GM23338 (cell line): ENCODE measurements around the gene BBX. TPM values are rescaled to one million over a fixed set of nuclear protein-coding genes. Genes with fewer than 3 reads are reported as not detected.

Experiments
- ATAC-seq: fragments of 200-7000 bp; cut with Tn5 transposase; 3 replicates; pipeline ENCODE4 v1.9.1; 2020
- DNase-seq: peaks from one replicate; pipeline ENCODE4 v3.0.0-alpha.2; 2015; ENCODE audit warnings: low spot score
- H2AFZ ChIP-seq: fragments of 200-600 bp; sonication (generic); 2 replicates; pipeline ENCODE4 v1.8.0; 2016; ENCODE audit warnings: antibody characterized with exemption, mild to moderate bottlenecking, moderate library complexity
- H3F3A ChIP-seq: fragments of 200-600 bp; sonication (generic); replicated peaks from 2 replicates; pipeline ENCODE4 v1.8.0; 2017; ENCODE audit warnings: antibody characterized with exemption, mixed run types, low read depth
- H3K27ac ChIP-seq: fragments of 200-600 bp; sonication (generic); 2 replicates; pipeline ENCODE4 v1.6.1; 2016; ENCODE audit warnings: low read depth
- H3K27me3 ChIP-seq: fragments of 200-600 bp; sonication (generic); 2 replicates; pipeline ENCODE4 v1.8.0; 2016; ENCODE audit warnings: mild to moderate bottlenecking, mixed run types, moderate library complexity; ENCODE audit not compliant: insufficient read depth
- H3K36me3 ChIP-seq: fragments of 200-600 bp; sonication (generic); 2 replicates; pipeline ENCODE4 v1.8.0; 2016; ENCODE audit warnings: mild to moderate bottlenecking; ENCODE audit not compliant: insufficient read depth
- H3K4me1 ChIP-seq: fragments of 200-600 bp; sonication (generic); 2 replicates; pipeline ENCODE4 v1.8.0; 2016; ENCODE audit warnings: mild to moderate bottlenecking, moderate library complexity; ENCODE audit not compliant: insufficient read depth
- H3K4me2 ChIP-seq: fragments of 200-600 bp; sonication (generic); 2 replicates; pipeline ENCODE4 v1.7.1; 2017; ENCODE audit warnings: mixed run types
- H3K4me3 ChIP-seq: fragments of 200-600 bp; sonication (generic); 2 replicates; pipeline ENCODE4 v1.6.1; 2016; ENCODE audit warnings: mixed run types
- H3K79me2 ChIP-seq: fragments of 200-600 bp; sonication (generic); replicated peaks from 2 replicates; pipeline ENCODE4 v1.8.0; 2017; ENCODE audit warnings: mild to moderate bottlenecking; ENCODE audit not compliant: insufficient read depth
- H3K9me2 ChIP-seq: fragments of 200-600 bp; sonication (generic); 2 replicates; pipeline ENCODE4 v1.8.0; 2017; ENCODE audit not compliant: insufficient read depth
- H4K20me1 ChIP-seq: fragments of 200-600 bp; sonication (generic); replicated peaks from 2 replicates; pipeline ENCODE4 v1.8.0; 2017; ENCODE audit warnings: mild to moderate bottlenecking; ENCODE audit not compliant: insufficient read depth
- H3K27ac Mint-ChIP-seq: 2 replicates; pipeline ENCODE4 v1.8.0; 2020; ENCODE audit warnings: inconsistent platforms, mild to moderate bottlenecking, moderate library complexity, mixed read lengths
- H3K27me3 Mint-ChIP-seq: 3 replicates; pipeline ENCODE4 v1.8.0; 2022; ENCODE audit warnings: low read depth, mild to moderate bottlenecking, moderate library complexity, mixed read lengths, inconsistent platforms; ENCODE audit not compliant: insufficient read depth, poor library complexity
- H3K36me3 Mint-ChIP-seq: 3 replicates; pipeline ENCODE4 v1.8.0; 2021; ENCODE audit warnings: low read depth, mild to moderate bottlenecking, inconsistent platforms, moderate library complexity, mixed read lengths
- H3K4me1 Mint-ChIP-seq: 3 replicates; pipeline ENCODE4 v1.8.0; 2020; ENCODE audit warnings: mild to moderate bottlenecking, inconsistent platforms, mixed read lengths
- H3K4me3 Mint-ChIP-seq: 3 replicates; pipeline ENCODE4 v1.8.0; 2021; ENCODE audit warnings: moderate library complexity, mild to moderate bottlenecking, inconsistent platforms, mixed read lengths
- H3K9me3 Mint-ChIP-seq: 3 replicates; pipeline ENCODE4 v1.8.0; 2020; ENCODE audit warnings: moderate library complexity, mild to moderate bottlenecking, inconsistent platforms, mixed read lengths
- CREB1 ChIP-seq: fragments of 250-450 bp; sonication (Bioruptor Pico); IDR thresholded peaks from 2 replicates; pipeline ENCODE4 v1.5.0; 2020; ENCODE audit warnings: low read depth, mild to moderate bottlenecking, moderate library complexity
- EZH2 ChIP-seq: fragments of 200-600 bp; sonication (generic); IDR thresholded peaks from one replicate; pipeline ENCODE4 v1.8.0; 2017; ENCODE audit warnings: antibody characterized with exemption, mild to moderate bottlenecking, low read depth; ENCODE audit not compliant: unreplicated experiment
- EZH2phosphoT487 ChIP-seq: fragments of 200-600 bp; sonication (generic); IDR thresholded peaks from one replicate; pipeline ENCODE4 v1.8.1; 2018; ENCODE audit warnings: antibody characterized with exemption; ENCODE audit not compliant: unreplicated experiment
- JUNB ChIP-seq: IDR thresholded peaks from one replicate; pipeline ENCODE4 v1.6.1; 2016; ENCODE audit warnings: antibody characterized with exemption; ENCODE audit not compliant: unreplicated experiment
- NANOG ChIP-seq: IDR thresholded peaks from 2 replicates; pipeline ENCODE4 v1.6.1; 2016; ENCODE audit warnings: antibody characterized with exemption, borderline replicate concordance
- POLR2AphosphoS5 ChIP-seq: IDR thresholded peaks from 2 replicates; pipeline ENCODE4 v1.6.1; 2016; ENCODE audit warnings: antibody characterized with exemption, low read depth
- STAT1 ChIP-seq: IDR thresholded peaks from one replicate; pipeline ENCODE4 v1.6.1; 2016; ENCODE audit warnings: antibody characterized with exemption; ENCODE audit not compliant: unreplicated experiment
- ZNF114 ChIP-seq: fragments of 250-450 bp; sonication (Bioruptor Pico); IDR thresholded peaks from 2 replicates; pipeline ENCODE4 v1.5.0; 2020; ENCODE audit warnings: mild to moderate bottlenecking, moderate library complexity
- ZNF331 ChIP-seq: fragments of 250-450 bp; sonication (Bioruptor Pico); IDR thresholded peaks from 2 replicates; pipeline ENCODE4 v1.5.0; 2020; ENCODE audit warnings: low read depth, mild to moderate bottlenecking, moderate library complexity
- polyA plus RNA-seq: library from polyadenylated mRNA; unstranded; fragments of >200 nt; fragmentation: Nextera tagmentation; extraction: Ambion mirVana; gene quantifications from 2 replicates; pipeline ENCODE4 v1.2.1, GENCODE V29; 2016
- total RNA-seq: library from RNA; depleted of rRNA; stranded (reverse); fragments of >200 nt; shearing (Covaris generic); gene quantifications from 2 replicates; pipeline ENCODE4 v1.2.3, GENCODE V29; 2014
- TF ChIP-seq, protein P1 (sequence below), 2 experiments: fragments of 200-600 bp in 1 of 2; sonication (generic) in 1 of 2; conservative IDR thresholded peaks; 2 replicates each; pipeline versions ENCODE4 v1.5.1 to v1.6.1; 2016 to 2017; ENCODE audit warnings: antibody characterized with exemption in 2 of 2, low read depth in 2 of 2, mild to moderate bottlenecking in 2 of 2, moderate library complexity in 1 of 2
- TF ChIP-seq, protein P2 (sequence below): fragments of 250-450 bp; sonication (Bioruptor Pico); IDR thresholded peaks from 2 replicates; pipeline ENCODE4 v1.5.0; 2020; ENCODE audit warnings: mild to moderate bottlenecking, moderate library complexity
- TF ChIP-seq, protein P3 (sequence below): IDR thresholded peaks from one replicate; pipeline ENCODE4 v1.6.1; 2018; ENCODE audit warnings: antibody characterized with exemption; ENCODE audit not compliant: unreplicated experiment
- TF ChIP-seq, protein P4 (sequence below): IDR thresholded peaks from 2 replicates; pipeline ENCODE4 v1.6.1; 2016; ENCODE audit warnings: antibody characterized with exemption

The BBX gene
- total and polyA plus RNA-seq, 2 experiments from 2014 or later: 35.2 to 44.1 TPM

DNA sequence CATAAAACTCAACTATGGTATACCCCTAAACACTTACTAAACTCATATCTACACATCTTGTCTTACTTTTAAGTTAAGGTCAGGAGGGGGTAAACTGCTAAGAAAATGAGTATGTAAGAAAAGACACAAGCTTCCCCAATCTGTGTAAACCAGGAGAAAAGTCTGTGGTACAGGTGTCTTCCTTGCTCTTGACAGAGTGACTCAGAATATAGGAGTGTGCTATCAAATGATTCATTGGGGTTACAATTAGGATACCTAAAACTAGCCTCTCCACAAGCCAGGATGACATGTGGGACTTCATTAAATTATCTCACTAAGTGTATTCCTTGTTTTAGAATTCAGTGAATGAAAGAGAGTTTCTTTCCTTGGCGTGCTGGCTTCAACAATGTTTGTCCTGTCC, 274.8 kb downstream of the BBX start (continued):
- TF ChIP-seq EZH2phosphoT487 (no peak), CREB1 (CRISPR knock-in tag) (no peak), ZNF331 (CRISPR knock-in tag) (no peak)

DNA sequence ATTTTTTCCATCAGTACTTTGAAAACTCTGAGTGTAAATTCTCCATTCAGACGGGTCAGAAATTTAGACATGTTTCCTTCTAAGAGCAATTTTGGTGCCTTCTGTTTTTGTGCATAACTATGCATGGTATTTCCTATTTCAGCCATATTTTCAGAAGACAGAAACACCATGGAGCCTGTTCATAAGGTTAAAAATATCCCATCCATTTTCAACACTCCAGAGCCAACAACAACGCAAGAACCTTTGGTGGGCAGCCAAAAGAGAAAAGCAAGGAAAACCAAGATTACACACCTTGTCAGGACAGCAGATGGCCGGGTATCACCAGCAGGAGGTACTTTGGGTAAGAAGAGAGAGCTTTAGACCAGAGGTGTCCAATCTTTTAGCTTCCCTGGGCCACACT, 275.6 kb downstream of the BBX start:
- Histone ChIP-seq H3K9me2 (no peaks in the 10 kb centered on the region), H3K27me3 (no peaks in the 10 kb centered on the region), H3K36me3 (no peaks in the 10 kb centered on the region), H3K27ac (no peak overlapping the region), H3K4me1 (no peaks in the 10 kb centered on the region), H4K20me1 (no peaks in the 10 kb centered on the region), H2AFZ (no peak overlapping the region), H3K4me3 (no peak overlapping the region), H3K4me2 (no peak overlapping the region), H3F3A (no peaks in the 10 kb centered on the region), H3K79me2 (no peaks in the 10 kb centered on the region)
- no peak for ATAC-seq
- DNase-seq: no peak
- Mint-ChIP-seq H3K4me3 (no peak overlapping the region), H3K4me1 (peaks cover 10% of the 10 kb centered on the region), H3K27me3 (peaks cover 3% of the 10 kb centered on the region), H3K27ac (no peak overlapping the region), H3K36me3 (peaks cover 18% of the 10 kb centered on the region), H3K9me3 (no peaks in the 10 kb centered on the region)
- TF ChIP-seq CREB1 (CRISPR knock-in tag) (no peak), ZNF114 (CRISPR knock-in tag) (no peak), EZH2 (no peak), JUNB (no peak), POLR2AphosphoS5 (no peak), EZH2phosphoT487 (no peak), STAT1 (no peak), NANOG (no peak), ZNF331 (CRISPR knock-in tag) (no peak)
- TF ChIP-seq, protein P1, sequence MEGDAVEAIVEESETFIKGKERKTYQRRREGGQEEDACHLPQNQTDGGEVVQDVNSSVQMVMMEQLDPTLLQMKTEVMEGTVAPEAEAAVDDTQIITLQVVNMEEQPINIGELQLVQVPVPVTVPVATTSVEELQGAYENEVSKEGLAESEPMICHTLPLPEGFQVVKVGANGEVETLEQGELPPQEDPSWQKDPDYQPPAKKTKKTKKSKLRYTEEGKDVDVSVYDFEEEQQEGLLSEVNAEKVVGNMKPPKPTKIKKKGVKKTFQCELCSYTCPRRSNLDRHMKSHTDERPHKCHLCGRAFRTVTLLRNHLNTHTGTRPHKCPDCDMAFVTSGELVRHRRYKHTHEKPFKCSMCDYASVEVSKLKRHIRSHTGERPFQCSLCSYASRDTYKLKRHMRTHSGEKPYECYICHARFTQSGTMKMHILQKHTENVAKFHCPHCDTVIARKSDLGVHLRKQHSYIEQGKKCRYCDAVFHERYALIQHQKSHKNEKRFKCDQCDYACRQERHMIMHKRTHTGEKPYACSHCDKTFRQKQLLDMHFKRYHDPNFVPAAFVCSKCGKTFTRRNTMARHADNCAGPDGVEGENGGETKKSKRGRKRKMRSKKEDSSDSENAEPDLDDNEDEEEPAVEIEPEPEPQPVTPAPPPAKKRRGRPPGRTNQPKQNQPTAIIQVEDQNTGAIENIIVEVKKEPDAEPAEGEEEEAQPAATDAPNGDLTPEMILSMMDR (conservative IDR thresholded peaks at IDR 0.05; ENCODE audit: low read depth in 2 of 2): no peak
- TF ChIP-seq, protein P2, sequence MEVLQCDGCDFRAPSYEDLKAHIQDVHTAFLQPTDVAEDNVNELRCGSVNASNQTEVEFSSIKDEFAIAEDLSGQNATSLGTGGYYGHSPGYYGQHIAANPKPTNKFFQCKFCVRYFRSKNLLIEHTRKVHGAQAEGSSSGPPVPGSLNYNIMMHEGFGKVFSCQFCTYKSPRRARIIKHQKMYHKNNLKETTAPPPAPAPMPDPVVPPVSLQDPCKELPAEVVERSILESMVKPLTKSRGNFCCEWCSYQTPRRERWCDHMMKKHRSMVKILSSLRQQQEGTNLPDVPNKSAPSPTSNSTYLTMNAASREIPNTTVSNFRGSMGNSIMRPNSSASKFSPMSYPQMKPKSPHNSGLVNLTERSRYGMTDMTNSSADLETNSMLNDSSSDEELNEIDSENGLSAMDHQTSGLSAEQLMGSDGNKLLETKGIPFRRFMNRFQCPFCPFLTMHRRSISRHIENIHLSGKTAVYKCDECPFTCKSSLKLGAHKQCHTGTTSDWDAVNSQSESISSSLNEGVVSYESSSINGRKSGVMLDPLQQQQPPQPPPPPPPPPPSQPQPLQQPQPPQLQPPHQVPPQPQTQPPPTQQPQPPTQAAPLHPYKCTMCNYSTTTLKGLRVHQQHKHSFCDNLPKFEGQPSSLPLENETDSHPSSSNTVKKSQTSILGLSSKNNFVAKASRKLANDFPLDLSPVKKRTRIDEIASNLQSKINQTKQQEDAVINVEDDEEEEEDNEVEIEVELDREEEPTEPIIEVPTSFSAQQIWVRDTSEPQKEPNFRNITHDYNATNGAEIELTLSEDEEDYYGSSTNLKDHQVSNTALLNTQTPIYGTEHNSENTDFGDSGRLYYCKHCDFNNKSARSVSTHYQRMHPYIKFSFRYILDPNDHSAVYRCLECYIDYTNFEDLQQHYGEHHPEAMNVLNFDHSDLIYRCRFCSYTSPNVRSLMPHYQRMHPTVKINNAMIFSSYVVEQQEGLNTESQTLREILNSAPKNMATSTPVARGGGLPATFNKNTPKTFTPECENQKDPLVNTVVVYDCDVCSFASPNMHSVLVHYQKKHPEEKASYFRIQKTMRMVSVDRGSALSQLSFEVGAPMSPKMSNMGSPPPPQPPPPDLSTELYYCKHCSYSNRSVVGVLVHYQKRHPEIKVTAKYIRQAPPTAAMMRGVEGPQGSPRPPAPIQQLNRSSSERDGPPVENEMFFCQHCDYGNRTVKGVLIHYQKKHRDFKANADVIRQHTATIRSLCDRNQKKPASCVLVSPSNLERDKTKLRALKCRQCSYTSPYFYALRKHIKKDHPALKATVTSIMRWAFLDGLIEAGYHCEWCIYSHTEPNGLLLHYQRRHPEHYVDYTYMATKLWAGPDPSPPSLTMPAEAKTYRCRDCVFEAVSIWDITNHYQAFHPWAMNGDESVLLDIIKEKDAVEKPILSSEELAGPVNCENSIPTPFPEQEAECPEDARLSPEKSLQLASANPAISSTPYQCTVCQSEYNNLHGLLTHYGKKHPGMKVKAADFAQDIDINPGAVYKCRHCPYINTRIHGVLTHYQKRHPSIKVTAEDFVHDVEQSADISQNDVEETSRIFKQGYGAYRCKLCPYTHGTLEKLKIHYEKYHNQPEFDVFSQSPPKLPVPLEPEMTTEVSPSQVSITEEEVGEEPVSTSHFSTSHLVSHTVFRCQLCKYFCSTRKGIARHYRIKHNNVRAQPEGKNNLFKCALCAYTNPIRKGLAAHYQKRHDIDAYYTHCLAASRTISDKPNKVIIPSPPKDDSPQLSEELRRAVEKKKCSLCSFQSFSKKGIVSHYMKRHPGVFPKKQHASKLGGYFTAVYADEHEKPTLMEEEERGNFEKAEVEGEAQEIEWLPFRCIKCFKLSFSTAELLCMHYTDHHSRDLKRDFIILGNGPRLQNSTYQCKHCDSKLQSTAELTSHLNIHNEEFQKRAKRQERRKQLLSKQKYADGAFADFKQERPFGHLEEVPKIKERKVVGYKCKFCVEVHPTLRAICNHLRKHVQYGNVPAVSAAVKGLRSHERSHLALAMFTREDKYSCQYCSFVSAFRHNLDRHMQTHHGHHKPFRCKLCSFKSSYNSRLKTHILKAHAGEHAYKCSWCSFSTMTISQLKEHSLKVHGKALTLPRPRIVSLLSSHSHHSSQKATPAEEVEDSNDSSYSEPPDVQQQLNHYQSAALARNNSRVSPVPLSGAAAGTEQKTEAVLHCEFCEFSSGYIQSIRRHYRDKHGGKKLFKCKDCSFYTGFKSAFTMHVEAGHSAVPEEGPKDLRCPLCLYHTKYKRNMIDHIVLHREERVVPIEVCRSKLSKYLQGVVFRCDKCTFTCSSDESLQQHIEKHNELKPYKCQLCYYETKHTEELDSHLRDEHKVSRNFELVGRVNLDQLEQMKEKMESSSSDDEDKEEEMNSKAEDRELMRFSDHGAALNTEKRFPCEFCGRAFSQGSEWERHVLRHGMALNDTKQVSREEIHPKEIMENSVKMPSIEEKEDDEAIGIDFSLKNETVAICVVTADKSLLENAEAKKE: no peak
- TF ChIP-seq, protein P3, sequence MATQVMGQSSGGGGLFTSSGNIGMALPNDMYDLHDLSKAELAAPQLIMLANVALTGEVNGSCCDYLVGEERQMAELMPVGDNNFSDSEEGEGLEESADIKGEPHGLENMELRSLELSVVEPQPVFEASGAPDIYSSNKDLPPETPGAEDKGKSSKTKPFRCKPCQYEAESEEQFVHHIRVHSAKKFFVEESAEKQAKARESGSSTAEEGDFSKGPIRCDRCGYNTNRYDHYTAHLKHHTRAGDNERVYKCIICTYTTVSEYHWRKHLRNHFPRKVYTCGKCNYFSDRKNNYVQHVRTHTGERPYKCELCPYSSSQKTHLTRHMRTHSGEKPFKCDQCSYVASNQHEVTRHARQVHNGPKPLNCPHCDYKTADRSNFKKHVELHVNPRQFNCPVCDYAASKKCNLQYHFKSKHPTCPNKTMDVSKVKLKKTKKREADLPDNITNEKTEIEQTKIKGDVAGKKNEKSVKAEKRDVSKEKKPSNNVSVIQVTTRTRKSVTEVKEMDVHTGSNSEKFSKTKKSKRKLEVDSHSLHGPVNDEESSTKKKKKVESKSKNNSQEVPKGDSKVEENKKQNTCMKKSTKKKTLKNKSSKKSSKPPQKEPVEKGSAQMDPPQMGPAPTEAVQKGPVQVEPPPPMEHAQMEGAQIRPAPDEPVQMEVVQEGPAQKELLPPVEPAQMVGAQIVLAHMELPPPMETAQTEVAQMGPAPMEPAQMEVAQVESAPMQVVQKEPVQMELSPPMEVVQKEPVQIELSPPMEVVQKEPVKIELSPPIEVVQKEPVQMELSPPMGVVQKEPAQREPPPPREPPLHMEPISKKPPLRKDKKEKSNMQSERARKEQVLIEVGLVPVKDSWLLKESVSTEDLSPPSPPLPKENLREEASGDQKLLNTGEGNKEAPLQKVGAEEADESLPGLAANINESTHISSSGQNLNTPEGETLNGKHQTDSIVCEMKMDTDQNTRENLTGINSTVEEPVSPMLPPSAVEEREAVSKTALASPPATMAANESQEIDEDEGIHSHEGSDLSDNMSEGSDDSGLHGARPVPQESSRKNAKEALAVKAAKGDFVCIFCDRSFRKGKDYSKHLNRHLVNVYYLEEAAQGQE: no peak
- TF ChIP-seq, protein P4, sequence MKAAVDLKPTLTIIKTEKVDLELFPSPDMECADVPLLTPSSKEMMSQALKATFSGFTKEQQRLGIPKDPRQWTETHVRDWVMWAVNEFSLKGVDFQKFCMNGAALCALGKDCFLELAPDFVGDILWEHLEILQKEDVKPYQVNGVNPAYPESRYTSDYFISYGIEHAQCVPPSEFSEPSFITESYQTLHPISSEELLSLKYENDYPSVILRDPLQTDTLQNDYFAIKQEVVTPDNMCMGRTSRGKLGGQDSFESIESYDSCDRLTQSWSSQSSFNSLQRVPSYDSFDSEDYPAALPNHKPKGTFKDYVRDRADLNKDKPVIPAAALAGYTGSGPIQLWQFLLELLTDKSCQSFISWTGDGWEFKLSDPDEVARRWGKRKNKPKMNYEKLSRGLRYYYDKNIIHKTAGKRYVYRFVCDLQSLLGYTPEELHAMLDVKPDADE: no peak
